ENCODE data around the gene UNC13D.

- TF ChIP-seq CTCF (optimal IDR thresholded peaks at IDR 0.05 in 1 of 3, IDR thresholded peaks at IDR 0.05 in 1 of 3, conservative IDR thresholded peaks at IDR 0.05 in 1 of 3; ENCODE audit: extremely low read depth in 1 of 3, insufficient read depth in 2 of 3, low read length in 3 of 3), result no peak
- no peak for TF ChIP-seq EZH2 (IDR thresholded peaks at IDR 0.05; ENCODE audit: low read length)
Observed at GRCh38 chr17:75835654-75835987, 8.6 kb downstream of the UNC13D start.
